HG02973 (cell line): ENCODE data around the gene UBE2A.
A peak's percentile ranks its signal among the peaks of the same experiment; 100 is the strongest.

ENCODE experiments used
- ATAC-seq: cut with Tn5 transposase; IDR thresholded peaks from one replicate; pipeline ENCODE4 v1.9.1; 2021; ENCODE audit warnings: moderate library complexity; ENCODE audit not compliant: unreplicated experiment

The UBE2A gene

DNA sequence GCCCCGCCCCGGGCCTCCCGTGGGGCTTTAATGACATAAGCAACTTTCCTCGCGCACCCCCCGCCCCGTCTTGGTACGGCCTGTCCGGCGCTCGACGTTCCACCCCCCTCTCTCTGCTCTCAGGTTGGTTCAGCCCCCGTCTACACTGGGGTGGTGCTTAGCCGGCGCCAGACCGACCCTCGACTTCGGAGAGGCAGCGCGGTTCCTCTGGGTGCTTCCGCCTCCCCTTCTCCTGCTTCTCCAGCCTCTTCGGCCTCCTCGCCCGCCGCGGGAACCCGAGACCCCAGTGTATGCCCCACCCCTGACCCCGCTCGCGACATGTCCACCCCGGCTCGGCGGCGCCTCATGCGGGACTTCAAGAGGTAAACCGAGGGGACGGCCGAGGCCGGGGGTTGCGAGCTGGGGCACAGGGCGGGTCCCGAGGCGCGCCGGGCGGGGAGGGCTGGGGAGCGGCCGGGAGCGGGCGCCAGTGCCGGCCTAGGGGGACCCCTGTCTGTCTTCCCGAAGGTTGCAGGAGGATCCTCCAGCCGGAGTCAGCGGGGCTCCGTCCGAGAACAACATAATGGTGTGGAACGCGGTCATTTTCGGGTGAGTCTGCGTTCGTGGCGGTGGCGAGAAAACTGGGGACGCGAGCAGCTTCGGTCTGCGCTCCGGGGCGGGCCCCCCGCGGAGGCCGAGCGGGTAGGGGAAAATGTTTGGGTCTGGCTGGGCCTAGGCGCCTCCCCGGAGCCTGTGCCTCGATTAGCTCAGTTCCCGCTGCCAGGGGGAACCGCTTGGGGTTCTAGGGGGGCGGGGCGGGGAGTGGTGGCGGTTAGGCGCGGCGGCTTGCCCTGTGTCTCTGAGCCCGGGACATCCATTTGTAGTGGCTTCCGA lies at the start of gene UBE2A:
UBE2A (plus strand) TSS at position 170 of the 873 bp plus-strand sequence; CDS start at position 319, 149 bp downstream.
- ATAC-seq, result peak; percentile 66

- ATAC-seq, result no peak
These were observed 44.8 kb upstream of the UBE2A start for GRCh38 chrX:119529345-119530276.

- ATAC-seq, result no peak
These were observed 36.9 kb upstream of the UBE2A start for GRCh38 chrX:119537487-119537886.

- no peak for ATAC-seq
These were observed 34.5 kb upstream of the UBE2A start for GRCh38 chrX:119539872-119540271.

DNA sequence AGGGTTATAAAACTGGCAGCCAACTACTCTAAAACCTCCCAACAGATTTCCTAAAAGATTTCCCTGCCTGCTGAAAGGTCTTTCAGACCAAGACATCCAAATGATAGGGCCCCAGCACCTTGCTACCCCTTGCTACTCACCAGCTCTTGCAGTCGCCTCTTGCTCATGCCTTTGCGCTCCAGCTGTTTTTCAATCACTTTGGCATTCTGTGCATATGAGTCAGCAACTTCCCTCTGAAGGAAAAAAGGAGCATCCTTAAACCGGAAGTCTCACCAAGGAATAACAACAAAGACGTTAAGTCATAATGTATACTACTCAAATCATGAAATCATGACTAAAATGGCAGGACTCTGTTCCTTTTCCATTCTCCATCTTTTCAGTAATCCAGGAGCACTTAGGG lies 33.2 kb upstream of the UBE2A start:
- no peak for ATAC-seq

- ATAC-seq, result no peak
These were observed 24.9 kb upstream of the UBE2A start for GRCh38 chrX:119549327-119550016.

DNA sequence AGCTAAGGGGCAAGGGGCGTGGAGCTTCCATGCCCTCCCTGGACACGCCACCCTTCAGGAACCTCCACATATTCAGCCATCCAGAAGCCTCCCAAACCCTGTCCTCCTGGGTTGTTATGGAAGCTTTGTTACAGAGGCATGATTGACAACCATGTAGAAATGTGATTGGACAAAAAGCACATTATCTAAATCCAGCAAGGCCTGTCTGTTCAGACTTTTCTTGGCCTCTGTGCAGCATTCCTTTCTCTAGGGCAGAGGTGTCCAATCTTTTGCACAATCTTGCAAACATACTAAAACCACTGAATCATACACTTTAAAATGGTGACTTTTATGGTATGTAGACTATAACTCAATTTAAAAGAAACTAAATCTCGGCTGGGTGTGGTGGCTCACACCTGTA lies 21.9 kb upstream of the UBE2A start:
- ATAC-seq, result no peak

GRCh38 chrX:119565107-119565663 lies 9.2 kb upstream of the UBE2A start, which contains the start of gene STEEP1:
TSS of gene STEEP1 (minus strand) at chrX:119565409. CDS start at chrX:119565355, 54 bp downstream.
- ATAC-seq, result peak; percentile 90

GRCh38 chrX:119570351-119570835 lies 4.0 kb upstream of the UBE2A start:
- no peak for ATAC-seq

DNA sequence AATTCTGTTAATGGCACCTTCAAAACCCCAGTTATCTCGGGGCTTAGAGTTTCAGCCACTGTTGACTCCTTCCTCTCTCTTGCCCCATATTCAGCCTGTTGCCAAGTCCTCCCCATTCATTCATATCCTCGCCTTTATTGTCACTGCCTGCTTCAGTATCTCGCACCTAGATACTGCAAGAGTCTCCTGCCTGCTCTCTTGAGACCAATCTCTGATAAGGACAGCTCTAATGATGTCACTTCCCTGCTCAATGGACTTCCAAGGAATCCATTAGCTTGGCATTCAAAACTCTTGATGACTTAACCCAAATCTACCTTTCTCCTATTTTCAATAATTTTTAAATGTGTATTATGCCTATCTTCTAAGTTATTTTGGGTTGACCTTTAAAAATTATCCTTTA lies 1.1 kb upstream of the UBE2A start:
- no peak for ATAC-seq

DNA sequence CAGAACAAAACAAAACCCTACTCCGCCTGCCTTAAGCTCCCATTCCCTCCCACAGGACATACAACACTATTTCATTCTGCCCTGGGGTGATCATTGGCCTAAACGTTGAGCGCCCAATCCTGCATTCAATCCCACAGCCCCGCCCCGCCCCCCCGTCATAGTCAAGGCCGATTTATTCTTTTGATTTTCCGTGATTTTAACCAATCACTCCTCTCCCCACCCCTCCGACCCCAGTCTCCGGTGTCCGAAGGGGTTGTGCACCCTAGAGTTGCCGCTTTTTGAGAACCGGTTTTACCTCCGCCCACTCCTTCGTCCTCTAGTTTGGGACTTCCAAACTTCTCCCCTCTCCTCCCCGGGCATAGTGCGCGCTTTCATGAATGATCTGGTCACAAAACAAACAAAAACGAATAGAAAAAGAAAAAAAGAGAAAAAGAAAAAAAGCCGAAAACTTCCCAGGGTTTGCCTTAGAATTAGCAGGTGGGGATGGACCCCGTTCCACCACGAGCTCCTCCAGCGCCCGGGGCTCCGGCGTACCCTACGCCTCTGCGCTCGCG lies 446 bp upstream of the UBE2A start:
- ATAC-seq, result peak; percentile 79

DNA sequence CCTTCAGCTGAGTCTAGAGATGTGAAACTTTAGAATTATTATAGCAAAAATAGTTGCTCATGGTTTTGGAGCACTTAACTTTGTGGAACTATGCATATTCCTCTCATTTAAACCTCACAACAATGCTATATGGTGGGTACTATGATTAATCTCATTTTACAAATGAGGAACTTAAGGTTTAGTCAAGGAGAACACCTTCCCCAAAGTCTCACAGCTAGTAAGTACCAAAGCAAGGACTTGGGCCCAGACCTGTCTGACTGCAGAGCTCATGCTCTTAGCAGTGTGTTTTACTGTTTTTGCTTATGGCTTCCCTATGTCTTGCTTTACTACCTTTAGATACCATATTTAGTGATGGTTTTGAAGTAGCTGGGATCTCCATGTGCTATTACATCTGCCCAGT lies 5.1 kb downstream of the UBE2A start:
- ATAC-seq, result no peak

GRCh38 chrX:119583431-119584059 lies 9.2 kb downstream of the UBE2A start:
- no peak for ATAC-seq

DNA sequence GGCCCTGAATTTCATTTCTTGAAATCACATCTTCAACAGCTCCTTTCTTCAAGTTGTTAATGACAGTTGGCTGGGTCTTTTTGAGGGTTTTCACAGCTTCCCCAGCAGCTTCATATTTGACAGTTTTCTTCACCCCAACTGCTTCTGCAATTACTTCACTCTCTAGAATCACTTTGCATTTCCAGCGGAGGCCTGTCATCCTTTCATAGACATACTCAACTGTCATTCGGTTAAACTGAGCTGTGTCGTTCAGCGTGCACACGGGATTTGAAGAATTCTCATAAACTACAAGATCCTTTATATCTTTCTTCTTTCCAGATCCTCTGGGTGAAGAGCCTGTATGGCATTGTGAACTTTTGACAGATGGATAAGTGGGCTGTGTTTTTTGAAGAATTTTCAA lies 15.4 kb downstream of the UBE2A start:
- ATAC-seq, result no peak

DNA sequence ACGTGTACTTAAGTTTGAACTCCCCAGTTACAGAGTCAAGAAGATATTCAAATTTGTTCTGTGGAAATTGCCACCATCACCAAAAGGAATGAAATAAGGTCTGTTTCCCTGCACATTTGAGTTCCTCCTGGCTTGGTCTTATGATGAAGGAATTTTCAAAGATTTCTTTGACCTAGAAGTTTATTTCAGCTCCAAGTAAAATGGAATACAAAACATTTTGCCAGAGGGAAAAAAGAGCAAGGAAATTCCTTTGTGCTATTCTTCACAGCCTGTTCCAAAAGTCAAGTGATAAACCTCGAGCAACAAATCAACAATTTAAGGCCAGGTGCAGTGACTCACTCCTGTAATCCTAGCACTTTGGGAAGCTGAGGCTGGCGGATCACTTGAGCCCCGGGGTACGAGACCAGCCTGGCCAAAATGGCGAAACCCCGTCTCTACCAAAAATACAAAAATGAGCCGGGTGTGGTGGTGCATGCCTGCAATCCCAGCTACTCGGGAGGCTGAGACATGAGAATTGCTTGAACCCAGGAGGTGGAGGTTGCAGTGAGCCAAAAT lies 28.4 kb downstream of the UBE2A start:
- no peak for ATAC-seq

GRCh38 chrX:119604766-119605463 lies 30.6 kb downstream of the UBE2A start:
- ATAC-seq, result no peak

GRCh38 chrX:119605464-119606279 lies 31.3 kb downstream of the UBE2A start:
- ATAC-seq, result peak; percentile 24
